ENCODE data around the gene TCERG1L. TPM values are rescaled to one million over a fixed set of nuclear protein-coding genes. Genes with fewer than 3 reads are reported as not detected.
"Not testable (repeated sequence)": the region's sequence is repeated elsewhere in the genome, so short reads cannot be mapped to it uniquely, and the experiment has no call there.

The TCERG1L gene
- total RNA-seq, 4 donors from 2014 or later: 0.12 TPM; not detected in 3

DNA sequence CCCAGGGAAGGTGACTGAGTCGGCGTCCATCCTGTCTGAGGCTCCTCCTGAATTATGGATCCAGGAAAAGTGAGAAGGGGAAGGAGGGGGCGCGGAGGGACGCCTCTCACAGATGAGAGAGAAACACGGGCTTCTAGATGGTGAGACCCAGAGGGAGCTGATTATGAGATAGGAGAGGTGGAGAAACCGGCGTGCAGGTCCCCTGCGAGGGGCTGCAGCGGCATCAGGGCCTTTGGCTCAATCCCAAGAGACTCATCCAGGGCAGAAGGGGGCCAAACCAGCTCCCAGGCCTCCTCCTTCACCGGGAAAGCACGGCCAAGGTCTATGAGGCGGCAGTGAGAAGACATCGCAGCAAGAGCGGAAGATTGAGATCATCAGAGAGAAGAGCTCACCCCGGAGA is 70.8 kb downstream of the TCERG1L start:
- Histone ChIP-seq H3K27ac (no peak overlapping the region), H3K4me3 (no peak overlapping the region), H3K36me3 (no peaks in the 10 kb centered on the region), H3K4me1 (no peaks in the 10 kb centered on the region), H3K9me3 (no peaks in the 10 kb centered on the region), H3K27me3 (peaks cover 59% of the 10 kb centered on the region)
- ATAC-seq: no peak
- TF ChIP-seq CTCF (IDR thresholded peaks at IDR 0.05): no peak
- TF ChIP-seq POLR2AphosphoS5 (IDR thresholded peaks at IDR 0.05): no peak
- TF ChIP-seq EP300 (IDR thresholded peaks at IDR 0.05): no peak
- TF ChIP-seq POLR2A (IDR thresholded peaks at IDR 0.05): no peak
- WGBS, 2 donors (ENCODE audit: low coverage in 1 of 2): 78% methylated on average over 11 of the region's 16 CpGs; no CpG with 5 or more reads in 1 of the 2 donors

GRCh38 chr10:131239926-131240325 is 71.6 kb downstream of the TCERG1L start:
- Histone ChIP-seq H3K4me1 (no peaks in the 10 kb centered on the region), H3K9me3 (no peaks in the 10 kb centered on the region), H3K27me3 (peaks cover 57% of the 10 kb centered on the region), H3K36me3 (no peaks in the 10 kb centered on the region), H3K4me3 (no peak overlapping the region), H3K27ac (no peak overlapping the region)
- no peak for ATAC-seq
- WGBS, 2 donors (ENCODE audit: low coverage in 1 of 2): 82% methylated on average over 3 of the region's 7 CpGs; no CpG with 5 or more reads in 1 of the 2 donors
- TF ChIP-seq POLR2A (IDR thresholded peaks at IDR 0.05) (no peak), EP300 (IDR thresholded peaks at IDR 0.05) (no peak), POLR2AphosphoS5 (IDR thresholded peaks at IDR 0.05) (no peak), CTCF (IDR thresholded peaks at IDR 0.05) (no peak)

DNA sequence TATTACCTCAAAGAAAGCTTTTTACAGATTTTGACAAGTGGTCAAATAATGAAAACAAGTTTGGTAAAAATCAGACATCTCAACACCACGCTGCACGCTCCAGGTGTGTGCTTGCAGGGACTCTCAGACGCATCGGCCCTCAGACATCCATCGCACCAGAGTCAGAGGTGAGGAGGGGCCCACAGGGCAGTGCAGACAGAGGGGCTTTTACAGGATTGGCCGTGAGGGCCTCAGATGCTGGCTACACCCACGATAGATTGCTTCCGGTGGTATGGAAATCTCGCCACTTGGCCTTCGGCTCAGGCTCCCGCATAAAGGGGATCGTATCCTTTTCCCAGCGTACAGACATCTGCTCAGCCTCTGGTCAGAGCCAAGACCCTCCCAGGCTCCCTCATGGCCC is 72.1 kb downstream of the TCERG1L start:
- H3K4me1 ChIP-seq: no peaks in the 10 kb centered on the region
- H3K36me3 ChIP-seq: no peaks in the 10 kb centered on the region
- H3K9me3 ChIP-seq: peaks cover 0 to 1% (median 0%) of the 10 kb centered on the region in 3 donors
- WGBS, 2 donors (ENCODE audit: low coverage in 1 of 2): 20 to 55% methylated on average over 3 to 6 of the region's 13 CpGs
- H3K27ac ChIP-seq: no peak overlapping the region
- peaks cover 57% of the 10 kb centered on the region for H3K27me3 ChIP-seq
- TF ChIP-seq CTCF (IDR thresholded peaks at IDR 0.05) (no peak), POLR2A (IDR thresholded peaks at IDR 0.05) (no peak), POLR2AphosphoS5 (IDR thresholded peaks at IDR 0.05) (no peak), EP300 (IDR thresholded peaks at IDR 0.05) (no peak)
- ATAC-seq: no peak
- no peak overlapping the region for H3K4me3 ChIP-seq

DNA sequence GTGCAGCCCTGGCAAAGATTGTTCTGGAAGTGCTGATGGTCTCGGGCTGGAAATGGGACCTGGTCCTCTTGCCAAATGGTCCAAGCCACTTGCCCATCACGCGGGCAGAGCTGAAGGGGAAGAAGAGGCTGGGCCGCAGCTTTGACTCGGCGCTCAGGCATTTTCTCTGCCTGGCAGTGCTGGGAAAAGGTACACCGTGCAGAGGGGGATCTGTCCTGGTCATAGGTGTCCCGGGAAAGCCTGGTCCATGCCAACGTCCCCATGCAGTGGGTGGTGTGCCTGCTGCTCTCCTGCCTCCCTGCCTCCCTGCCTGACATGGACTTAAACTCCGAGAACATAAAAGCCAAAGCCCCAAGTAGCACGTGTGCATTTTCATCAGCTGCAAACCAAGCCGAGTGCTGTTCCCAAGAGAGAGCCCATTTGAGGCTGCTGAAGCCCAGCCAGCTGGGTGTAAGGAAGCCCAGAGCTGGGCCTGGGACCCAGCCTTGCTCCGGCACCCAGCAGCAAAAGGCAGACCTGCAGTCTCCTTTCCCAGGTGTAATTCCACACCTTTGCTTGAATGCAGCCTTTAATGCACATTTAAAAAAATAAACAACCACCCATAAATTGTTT is 72.7 kb downstream of the TCERG1L start:
- no peaks in the 10 kb centered on the region for H3K4me1 ChIP-seq
- no peak overlapping the region for H3K27ac ChIP-seq
- H3K36me3 ChIP-seq: no peaks in the 10 kb centered on the region
- no peak for ATAC-seq
- no peak overlapping the region for H3K4me3 ChIP-seq
- 80% methylated on average over 2 of the region's 13 CpGs; no CpG with 5 or more reads in 1 of the 2 donors for WGBS, 2 donors (ENCODE audit: low coverage in 1 of 2)
- TF ChIP-seq POLR2A (IDR thresholded peaks at IDR 0.05): no peak
- no peak for TF ChIP-seq CTCF (IDR thresholded peaks at IDR 0.05)
- TF ChIP-seq EP300 (IDR thresholded peaks at IDR 0.05): no peak
- TF ChIP-seq POLR2AphosphoS5 (IDR thresholded peaks at IDR 0.05): no peak
- H3K9me3 ChIP-seq: peaks cover 0 to 8% (median 0%) of the 10 kb centered on the region in 3 donors
- H3K27me3 ChIP-seq: peaks cover 57% of the 10 kb centered on the region

DNA sequence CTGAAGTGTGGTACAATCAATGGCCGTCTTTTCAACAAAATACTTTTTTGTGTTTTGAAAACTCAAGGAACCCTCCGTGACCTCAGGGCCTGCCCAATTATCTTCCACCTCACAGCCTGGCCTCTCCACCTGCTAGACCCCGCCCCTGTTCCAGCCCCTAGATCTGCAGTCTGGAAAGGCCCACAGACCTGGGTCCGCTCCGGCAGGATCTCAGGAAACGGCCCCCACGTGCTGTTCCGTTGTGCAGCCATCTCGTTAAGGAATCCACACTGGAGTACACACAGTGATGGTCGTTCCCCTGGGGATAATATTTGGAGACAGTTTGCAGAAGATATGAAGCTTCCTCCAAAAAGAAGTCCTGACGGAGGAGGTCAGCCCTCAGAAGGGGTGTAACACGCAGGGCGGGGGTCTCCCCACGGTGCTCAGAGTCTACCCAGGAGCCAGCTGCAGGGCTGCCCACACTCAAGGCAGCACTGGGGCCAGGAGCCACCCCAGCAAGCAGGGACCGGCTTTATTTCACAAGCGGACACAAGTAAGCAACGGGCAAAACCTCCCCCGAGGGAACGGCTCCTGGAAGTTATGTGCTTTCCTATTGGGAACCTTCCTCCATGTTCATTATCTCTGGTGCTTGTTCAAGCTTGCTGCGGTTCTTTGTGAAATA is 73.4 kb downstream of the TCERG1L start:
- TF ChIP-seq EP300 (IDR thresholded peaks at IDR 0.05) (no peak), POLR2A (IDR thresholded peaks at IDR 0.05) (no peak), CTCF (IDR thresholded peaks at IDR 0.05) (no peak), POLR2AphosphoS5 (IDR thresholded peaks at IDR 0.05) (no peak)
- H3K9me3 ChIP-seq: peaks cover 0 to 10% (median 0%) of the 10 kb centered on the region in 3 donors
- WGBS, 2 donors (ENCODE audit: low coverage in 1 of 2): 79 to 88% methylated on average over 9 to 11 of the region's 20 CpGs
- no peaks in the 10 kb centered on the region for H3K4me1 ChIP-seq
- no peak for ATAC-seq
- no peaks in the 10 kb centered on the region for H3K36me3 ChIP-seq
- H3K4me3 ChIP-seq: no peak overlapping the region
- H3K27me3 ChIP-seq: peaks cover 62% of the 10 kb centered on the region
- no peak overlapping the region for H3K27ac ChIP-seq

GRCh38 chr10:131234606-131235005 is 76.9 kb downstream of the TCERG1L start:
- H3K4me3 ChIP-seq, ATAC-seq, H3K4me1 ChIP-seq, H3K36me3 ChIP-seq, H3K27ac ChIP-seq: not testable (repeated sequence)
- H3K27me3 ChIP-seq: peaks cover 68% of the 10 kb centered on the region
- H3K9me3 ChIP-seq: peaks cover 0 to 17% (median 0%) of the 10 kb centered on the region in 3 donors
- 85 to 89% methylated on average over 2 to 13 of the region's 13 CpGs for WGBS, 2 donors (ENCODE audit: low coverage in 1 of 2)

Measured in gastroesophageal sphincter (tissue), 4 donors.